ENCODE measurements around the gene HNRNPDL.
A peak's percentile ranks its signal among the peaks of the same experiment; 100 is the strongest.

Gene HNRNPDL

GRCh38 chr4:82381661-82382296, 48.5 kb downstream of the HNRNPDL start:
- no peak for DNase-seq

GRCh38 chr4:82381235-82381634, 49.0 kb downstream of the HNRNPDL start:
- DNase-seq: no peak

GRCh38 chr4:82380831-82381230, 49.4 kb downstream of the HNRNPDL start:
- DNase-seq: no peak

- no peak for DNase-seq
These were observed 49.9 kb downstream of the HNRNPDL start for GRCh38 chr4:82380344-82380743.

GRCh38 chr4:82376109-82376508, 54.2 kb downstream of the HNRNPDL start:
- no peak for DNase-seq

GRCh38 chr4:82373816-82374625, 56.2 kb downstream of the HNRNPDL start, which contains the start of gene HNRNPD:
TSS of gene HNRNPD (minus strand) at chr4:82373991. CDS start at chr4:82373678, 313 bp downstream.
- DNase-seq: peak; percentile 100

- no peak for DNase-seq
These were observed 56.8 kb downstream of the HNRNPDL start for GRCh38 chr4:82373486-82373815.

Measured in NCI-H1092 treated with DMSO at 0.1 percent for 48 hours (cell line).